HepG2 (cell line): ENCODE results near the gene TMF1. TPM values are rescaled to one million over a fixed set of nuclear protein-coding genes. Genes with fewer than 3 reads are reported as not detected.

Source experiments
- BHLHE40 ChIP-seq: IDR thresholded peaks from 2 replicates; pipeline ENCODE4 v1.6.1; 2011; ENCODE audit warnings: low read length, improper control_type of control experiment
- CCDC6 ChIP-seq: sonication (generic); formaldehyde crosslinking; IDR thresholded peaks from 2 replicates; pipeline ENCODE4 v1.8.1; 2022; ENCODE audit warnings: mild to moderate bottlenecking, missing genetic modification reagents, moderate library complexity
- HES4 ChIP-seq: sonication (generic); formaldehyde crosslinking; IDR thresholded peaks from 2 replicates; pipeline ENCODE4 v1.9.0; 2021; ENCODE audit warnings: mild to moderate bottlenecking, missing genetic modification reagents, borderline replicate concordance
- MEIS2 ChIP-seq: sonication (generic); formaldehyde crosslinking; IDR thresholded peaks from 2 replicates; pipeline ENCODE4 v1.9.0; 2021; ENCODE audit warnings: mild to moderate bottlenecking, missing genetic modification reagents
- MIER2 ChIP-seq: IDR thresholded peaks from 2 replicates; pipeline ENCODE4 v1.6.1; 2016; ENCODE audit warnings: missing biosample characterization, missing genetic modification reagents
- NFATC3 ChIP-seq: sonication (generic); formaldehyde crosslinking; IDR thresholded peaks from 2 replicates; pipeline ENCODE4 v1.5.1; 2020; ENCODE audit warnings: mild to moderate bottlenecking, missing genetic modification reagents
- POLR2AphosphoS5 ChIP-seq: IDR thresholded peaks from 2 replicates; pipeline ENCODE4 v1.6.1; 2012; ENCODE audit warnings: low read depth, low read length
- RNF2 ChIP-seq: fragments of 450-650 bp; conservative IDR thresholded peaks from 2 replicates; pipeline ENCODE4 v1.6.1; 2016; ENCODE audit warnings: low read depth
- SPEN ChIP-seq: sonication (generic); formaldehyde crosslinking; IDR thresholded peaks from 2 replicates; pipeline ENCODE4 v1.5.1; 2020; ENCODE audit warnings: low read depth, mild to moderate bottlenecking, missing genetic modification reagents
- ZC3H4 ChIP-seq: sonication (generic); formaldehyde crosslinking; IDR thresholded peaks from 2 replicates; pipeline ENCODE4 v1.4.0; 2020; ENCODE audit warnings: missing genetic modification reagents, borderline replicate concordance
- ZFP36 ChIP-seq: fragments of 150-350 bp; IDR thresholded peaks from 2 replicates; pipeline ENCODE4 v1.6.1; 2018; ENCODE audit warnings: borderline replicate concordance, low read length, low read depth; ENCODE audit not compliant: partially characterized antibody
- ZNF138 ChIP-seq: sonication (generic); formaldehyde crosslinking; IDR thresholded peaks from 2 replicates; pipeline ENCODE4 v1.5.0; 2020; ENCODE audit warnings: mild to moderate bottlenecking, low read depth, missing genetic modification reagents
- ZNF234 ChIP-seq: sonication (generic); formaldehyde crosslinking; conservative IDR thresholded peaks from 2 replicates; pipeline ENCODE4 v1.5.1; 2020; ENCODE audit warnings: mild to moderate bottlenecking, missing genetic modification reagents
- ZNF549 ChIP-seq: sonication (generic); formaldehyde crosslinking; IDR thresholded peaks from 2 replicates; pipeline ENCODE4 v1.5.0; 2020; ENCODE audit warnings: missing genetic modification reagents
- ZNF792 ChIP-seq: IDR thresholded peaks from 2 replicates; pipeline ENCODE4 v1.6.1; 2016
- polyA plus RNA-seq, 8 experiments: library from polyadenylated mRNA; depleted of rRNA in 3 of 8; stranded (reverse) in 7 of 8; unstranded in 1 of 8; fragments of >200 nt; fragmentation: Illumina TruSeq in 4 of 8; extraction: Trizol in 4 of 8; gene quantifications; 2 replicates each; pipeline versions ENCODE4 v1.2.1 to v1.2.3, GENCODE V29; 2011 to 2016; ENCODE audit warnings: low read depth in 4 of 8, missing spikeins in 1 of 8, mixed read lengths in 1 of 8; ENCODE audit not compliant: insufficient read depth in 1 of 8
- total RNA-seq, 5 experiments: library from RNA; depleted of rRNA; stranded (reverse); fragments of >200 nt; fragmentation: Illumina TruSeq; extraction: Trizol; gene quantifications; 2 replicates each; pipeline ENCODE4 v1.2.3, GENCODE V29; 2016; ENCODE audit warnings: low read depth in 1 of 5
- TF ChIP-seq, protein P1 (sequence below): sonication (generic); formaldehyde crosslinking; IDR thresholded peaks from 2 replicates; pipeline ENCODE4 v1.5.1; 2020; ENCODE audit warnings: mild to moderate bottlenecking, missing genetic modification reagents, borderline replicate concordance
- TF ChIP-seq, protein P2 (sequence below): sonication (generic); formaldehyde crosslinking; IDR thresholded peaks from 2 replicates; pipeline ENCODE4 v1.5.0; 2020; ENCODE audit warnings: missing genetic modification reagents
- TF ChIP-seq, protein P3 (sequence below): sonication (generic); formaldehyde crosslinking; IDR thresholded peaks from 2 replicates; pipeline ENCODE4 v1.4.0; 2020; ENCODE audit warnings: missing genetic modification reagents, mild to moderate bottlenecking, borderline replicate concordance
- TF ChIP-seq, protein P4 (sequence below): sonication (generic); formaldehyde crosslinking; IDR thresholded peaks from 2 replicates; pipeline ENCODE4 v1.9.0; 2021; ENCODE audit warnings: missing genetic modification reagents, mild to moderate bottlenecking, borderline replicate concordance

Gene TMF1
- total and polyA plus RNA-seq, 2 of the 13 experiments (the other 11 are each of a cell fraction or from before 2014, with no cell fraction given): 12.1 to 38.4 TPM

DNA sequence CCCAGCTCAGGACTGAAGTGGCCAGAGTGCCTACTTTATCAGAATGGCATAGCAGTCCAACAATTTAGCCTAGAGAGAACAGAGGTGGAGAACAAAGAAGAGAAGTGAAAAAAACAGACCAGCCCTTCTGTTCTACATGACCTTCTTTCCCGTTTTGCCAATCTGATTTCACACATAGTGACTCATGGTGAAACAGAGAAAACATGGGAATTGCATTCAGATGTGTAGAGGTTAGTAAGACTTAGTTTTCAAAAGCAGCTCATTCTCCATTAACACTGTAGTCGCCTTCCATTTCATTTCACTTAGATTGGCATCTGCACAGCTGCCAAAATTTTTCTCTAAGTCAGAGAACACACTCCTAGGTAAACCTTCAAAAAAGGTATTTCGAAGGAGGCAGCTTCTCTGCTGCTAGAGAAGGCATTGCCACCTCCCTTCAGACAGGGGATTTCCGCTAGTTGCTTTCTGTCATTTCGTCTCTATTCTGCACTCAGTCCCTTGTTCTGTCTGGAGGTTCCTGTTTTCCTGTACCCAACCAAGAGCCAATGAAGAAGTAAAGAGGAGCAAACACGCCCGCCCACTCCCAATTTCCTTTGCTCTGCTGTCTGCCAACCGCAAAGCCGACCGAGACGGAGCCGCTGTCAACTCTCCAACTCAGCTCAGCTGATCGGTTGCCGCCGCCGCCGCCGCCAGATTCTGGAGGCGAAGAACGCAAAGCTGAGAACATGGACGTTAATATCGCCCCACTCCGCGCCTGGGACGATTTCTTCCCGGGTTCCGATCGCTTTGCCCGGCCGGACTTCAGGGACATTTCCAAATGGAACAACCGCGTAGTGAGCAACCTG, 32.4 kb upstream of the TMF1 start, which contains the start of gene ARL6IP5 (continued):
- TF ChIP-seq, protein P1, sequence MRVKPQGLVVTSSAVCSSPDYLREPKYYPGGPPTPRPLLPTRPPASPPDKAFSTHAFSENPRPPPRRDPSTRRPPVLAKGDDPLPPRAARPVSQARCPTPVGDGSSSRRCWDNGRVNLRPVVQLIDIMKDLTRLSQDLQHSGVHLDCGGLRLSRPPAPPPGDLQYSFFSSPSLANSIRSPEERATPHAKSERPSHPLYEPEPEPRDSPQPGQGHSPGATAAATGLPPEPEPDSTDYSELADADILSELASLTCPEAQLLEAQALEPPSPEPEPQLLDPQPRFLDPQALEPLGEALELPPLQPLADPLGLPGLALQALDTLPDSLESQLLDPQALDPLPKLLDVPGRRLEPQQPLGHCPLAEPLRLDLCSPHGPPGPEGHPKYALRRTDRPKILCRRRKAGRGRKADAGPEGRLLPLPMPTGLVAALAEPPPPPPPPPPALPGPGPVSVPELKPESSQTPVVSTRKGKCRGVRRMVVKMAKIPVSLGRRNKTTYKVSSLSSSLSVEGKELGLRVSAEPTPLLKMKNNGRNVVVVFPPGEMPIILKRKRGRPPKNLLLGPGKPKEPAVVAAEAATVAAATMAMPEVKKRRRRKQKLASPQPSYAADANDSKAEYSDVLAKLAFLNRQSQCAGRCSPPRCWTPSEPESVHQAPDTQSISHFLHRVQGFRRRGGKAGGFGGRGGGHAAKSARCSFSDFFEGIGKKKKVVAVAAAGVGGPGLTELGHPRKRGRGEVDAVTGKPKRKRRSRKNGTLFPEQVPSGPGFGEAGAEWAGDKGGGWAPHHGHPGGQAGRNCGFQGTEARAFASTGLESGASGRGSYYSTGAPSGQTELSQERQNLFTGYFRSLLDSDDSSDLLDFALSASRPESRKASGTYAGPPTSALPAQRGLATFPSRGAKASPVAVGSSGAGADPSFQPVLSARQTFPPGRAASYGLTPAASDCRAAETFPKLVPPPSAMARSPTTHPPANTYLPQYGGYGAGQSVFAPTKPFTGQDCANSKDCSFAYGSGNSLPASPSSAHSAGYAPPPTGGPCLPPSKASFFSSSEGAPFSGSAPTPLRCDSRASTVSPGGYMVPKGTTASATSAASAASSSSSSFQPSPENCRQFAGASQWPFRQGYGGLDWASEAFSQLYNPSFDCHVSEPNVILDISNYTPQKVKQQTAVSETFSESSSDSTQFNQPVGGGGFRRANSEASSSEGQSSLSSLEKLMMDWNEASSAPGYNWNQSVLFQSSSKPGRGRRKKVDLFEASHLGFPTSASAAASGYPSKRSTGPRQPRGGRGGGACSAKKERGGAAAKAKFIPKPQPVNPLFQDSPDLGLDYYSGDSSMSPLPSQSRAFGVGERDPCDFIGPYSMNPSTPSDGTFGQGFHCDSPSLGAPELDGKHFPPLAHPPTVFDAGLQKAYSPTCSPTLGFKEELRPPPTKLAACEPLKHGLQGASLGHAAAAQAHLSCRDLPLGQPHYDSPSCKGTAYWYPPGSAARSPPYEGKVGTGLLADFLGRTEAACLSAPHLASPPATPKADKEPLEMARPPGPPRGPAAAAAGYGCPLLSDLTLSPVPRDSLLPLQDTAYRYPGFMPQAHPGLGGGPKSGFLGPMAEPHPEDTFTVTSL: 0 out of 2 replicates have a peak, but pooled peaks have one; percentile 18
- TF ChIP-seq NFATC3 (CRISPR knock-in tag): no peak
- peak; percentile 65 for TF ChIP-seq SPEN
- no peak for TF ChIP-seq CCDC6 (CRISPR knock-in tag)
- no peak for TF ChIP-seq ZNF549
- no peak for TF ChIP-seq ZFP36
- no peak for TF ChIP-seq HES4 (CRISPR knock-in tag)
- TF ChIP-seq BHLHE40: no peak
- peak; percentile 90 for TF ChIP-seq MEIS2 (CRISPR knock-in tag)
- TF ChIP-seq, protein P2, sequence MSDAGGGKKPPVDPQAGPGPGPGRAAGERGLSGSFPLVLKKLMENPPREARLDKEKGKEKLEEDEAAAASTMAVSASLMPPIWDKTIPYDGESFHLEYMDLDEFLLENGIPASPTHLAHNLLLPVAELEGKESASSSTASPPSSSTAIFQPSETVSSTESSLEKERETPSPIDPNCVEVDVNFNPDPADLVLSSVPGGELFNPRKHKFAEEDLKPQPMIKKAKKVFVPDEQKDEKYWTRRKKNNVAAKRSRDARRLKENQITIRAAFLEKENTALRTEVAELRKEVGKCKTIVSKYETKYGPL (CRISPR knock-in tag): no peak
- no peak for TF ChIP-seq RNF2
- TF ChIP-seq ZC3H4 (CRISPR knock-in tag): no peak
- TF ChIP-seq POLR2AphosphoS5: 0 out of 2 replicates have a peak, but pooled peaks have one; percentile 35
- TF ChIP-seq ZNF138: no peak
- TF ChIP-seq, protein P3, sequence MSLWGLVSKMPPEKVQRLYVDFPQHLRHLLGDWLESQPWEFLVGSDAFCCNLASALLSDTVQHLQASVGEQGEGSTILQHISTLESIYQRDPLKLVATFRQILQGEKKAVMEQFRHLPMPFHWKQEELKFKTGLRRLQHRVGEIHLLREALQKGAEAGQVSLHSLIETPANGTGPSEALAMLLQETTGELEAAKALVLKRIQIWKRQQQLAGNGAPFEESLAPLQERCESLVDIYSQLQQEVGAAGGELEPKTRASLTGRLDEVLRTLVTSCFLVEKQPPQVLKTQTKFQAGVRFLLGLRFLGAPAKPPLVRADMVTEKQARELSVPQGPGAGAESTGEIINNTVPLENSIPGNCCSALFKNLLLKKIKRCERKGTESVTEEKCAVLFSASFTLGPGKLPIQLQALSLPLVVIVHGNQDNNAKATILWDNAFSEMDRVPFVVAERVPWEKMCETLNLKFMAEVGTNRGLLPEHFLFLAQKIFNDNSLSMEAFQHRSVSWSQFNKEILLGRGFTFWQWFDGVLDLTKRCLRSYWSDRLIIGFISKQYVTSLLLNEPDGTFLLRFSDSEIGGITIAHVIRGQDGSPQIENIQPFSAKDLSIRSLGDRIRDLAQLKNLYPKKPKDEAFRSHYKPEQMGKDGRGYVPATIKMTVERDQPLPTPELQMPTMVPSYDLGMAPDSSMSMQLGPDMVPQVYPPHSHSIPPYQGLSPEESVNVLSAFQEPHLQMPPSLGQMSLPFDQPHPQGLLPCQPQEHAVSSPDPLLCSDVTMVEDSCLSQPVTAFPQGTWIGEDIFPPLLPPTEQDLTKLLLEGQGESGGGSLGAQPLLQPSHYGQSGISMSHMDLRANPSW (CRISPR knock-in tag): no peak
- TF ChIP-seq ZNF792 (CRISPR knock-in tag): 0 out of 2 replicates have a peak, but pooled peaks have one; percentile 53
- no peak for TF ChIP-seq ZNF234 (CRISPR knock-in tag)
- TF ChIP-seq, protein P4, sequence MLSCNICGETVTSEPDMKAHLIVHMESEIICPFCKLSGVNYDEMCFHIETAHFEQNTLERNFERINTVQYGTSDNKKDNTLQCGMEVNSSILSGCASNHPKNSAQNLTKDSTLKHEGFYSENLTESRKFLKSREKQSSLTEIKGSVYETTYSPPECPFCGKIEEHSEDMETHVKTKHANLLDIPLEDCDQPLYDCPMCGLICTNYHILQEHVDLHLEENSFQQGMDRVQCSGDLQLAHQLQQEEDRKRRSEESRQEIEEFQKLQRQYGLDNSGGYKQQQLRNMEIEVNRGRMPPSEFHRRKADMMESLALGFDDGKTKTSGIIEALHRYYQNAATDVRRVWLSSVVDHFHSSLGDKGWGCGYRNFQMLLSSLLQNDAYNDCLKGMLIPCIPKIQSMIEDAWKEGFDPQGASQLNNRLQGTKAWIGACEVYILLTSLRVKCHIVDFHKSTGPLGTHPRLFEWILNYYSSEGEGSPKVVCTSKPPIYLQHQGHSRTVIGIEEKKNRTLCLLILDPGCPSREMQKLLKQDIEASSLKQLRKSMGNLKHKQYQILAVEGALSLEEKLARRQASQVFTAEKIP: no peak
- peak; percentile 27; the same call in 1 of the 2 replicates for TF ChIP-seq MIER2 (CRISPR knock-in tag)
